Activated gamma-delta T cell treated with anti-CD3 and anti-CD28 coated beads, Interleukin-2, amount 50 U/mL, for 16 hours (primary cell): ENCODE measurements around the gene KCNN4.
"Not testable (repeated sequence)": the region's sequence is repeated elsewhere in the genome, so short reads cannot be mapped to it uniquely, and the experiment has no call there.

Experiments
- DNase-seq: peaks from one replicate; pipeline ENCODE4 v3.0.0-alpha.2; 2020; ENCODE audit warnings: low read depth

The KCNN4 gene

DNA sequence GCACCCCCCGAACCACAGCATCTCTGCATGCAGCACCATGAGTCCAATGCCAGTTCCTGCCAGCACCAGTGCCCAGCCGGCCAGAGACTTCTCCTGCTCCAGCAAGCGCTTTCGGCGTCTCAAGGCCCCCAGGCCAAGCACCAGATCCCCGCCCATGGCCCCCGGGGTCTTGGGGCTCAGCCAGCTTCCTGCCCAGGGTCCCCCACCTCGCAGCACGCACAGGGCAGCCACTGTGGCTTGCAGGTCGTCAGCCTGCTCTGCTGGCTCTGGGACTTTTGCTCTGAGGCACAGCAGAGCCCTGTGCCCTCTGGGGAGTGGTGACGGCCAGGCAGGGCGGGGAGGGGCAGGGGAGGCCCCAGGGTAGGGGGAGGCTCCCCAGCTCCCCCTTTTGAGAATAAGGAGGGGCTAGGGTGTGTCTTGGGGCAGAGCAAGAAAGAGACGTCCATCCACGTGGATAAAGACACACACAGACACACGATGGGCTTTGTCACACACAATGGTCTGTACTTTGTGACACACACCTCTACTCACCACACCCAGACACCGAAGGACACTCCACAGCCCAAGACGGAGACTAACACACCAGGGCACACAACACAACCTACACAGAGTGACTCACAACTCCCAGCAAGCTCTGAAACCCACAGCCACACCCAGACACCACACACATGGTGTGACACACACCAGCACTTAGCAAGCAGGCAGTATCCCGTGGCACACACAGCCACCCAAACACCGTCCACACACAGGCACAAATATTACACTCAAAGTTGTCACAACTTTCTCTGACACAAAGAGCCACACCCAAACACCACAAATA lies at the start of gene KCNN4:
KCNN4 (minus strand) TSS at position 268 of the 820 bp plus-strand sequence; CDS start at position 156, 112 bp downstream.
- peak; percentile 37 for DNase-seq

DNA sequence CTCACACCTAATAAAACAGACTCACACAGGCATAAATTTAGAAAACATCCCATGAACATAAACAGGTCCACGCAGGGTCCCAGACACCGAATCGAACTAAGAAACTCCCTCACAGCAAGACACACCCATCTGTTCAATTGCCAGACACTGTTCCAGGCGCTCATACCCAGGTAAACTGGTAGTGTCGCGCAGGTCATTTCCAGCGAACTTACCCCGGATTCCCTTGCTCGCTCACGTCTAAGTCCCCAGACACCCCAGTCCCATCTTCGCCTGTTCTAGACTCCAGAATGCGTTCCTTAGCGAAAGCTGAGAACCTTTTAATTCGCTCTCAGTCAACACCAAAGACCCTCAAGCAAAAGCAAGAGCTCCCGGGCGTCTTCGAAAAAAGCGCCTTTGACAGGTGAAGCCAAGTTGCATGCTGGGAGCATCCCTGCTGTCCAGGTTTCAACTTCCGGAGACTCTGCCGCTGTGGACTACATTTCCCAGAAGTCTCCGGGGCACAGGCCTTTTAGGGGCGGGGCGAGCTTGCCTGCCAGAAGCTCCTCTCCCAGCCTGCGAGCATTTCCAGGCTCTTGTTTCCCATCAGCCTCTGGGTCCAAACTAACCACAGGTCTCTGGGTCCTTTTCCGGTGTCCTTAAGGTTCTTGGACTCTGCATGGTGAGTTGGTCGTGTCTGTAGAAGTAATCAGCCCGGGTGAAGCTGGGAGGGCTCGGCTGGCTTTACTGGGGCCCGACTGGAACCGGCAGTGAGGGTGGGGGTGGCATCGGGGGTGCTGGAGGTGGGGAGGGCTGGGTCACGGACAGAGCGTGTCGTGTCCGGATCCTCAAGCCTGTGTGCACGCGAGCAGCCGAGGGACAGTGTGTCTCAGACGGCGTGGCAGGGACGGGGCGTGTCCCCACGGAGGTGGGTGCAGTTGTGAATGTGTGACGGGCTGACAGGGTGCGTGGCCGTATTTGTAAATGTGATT lies 46.3 kb upstream of the KCNN4 start, which contains the start of gene ZNF283:
ZNF283 (plus strand) TSS at position 535 of the 968 bp plus-strand sequence. CDS start 6,184 bp downstream, outside the sequence.
- DNase-seq = peak; percentile 72

- DNase-seq = not testable (repeated sequence)
Observed at GRCh38 chr19:43824572-43824971, 43.8 kb upstream of the KCNN4 start.

GRCh38 chr19:43823856-43824255 lies 43.1 kb upstream of the KCNN4 start:
- DNase-seq = not testable (repeated sequence)

DNA sequence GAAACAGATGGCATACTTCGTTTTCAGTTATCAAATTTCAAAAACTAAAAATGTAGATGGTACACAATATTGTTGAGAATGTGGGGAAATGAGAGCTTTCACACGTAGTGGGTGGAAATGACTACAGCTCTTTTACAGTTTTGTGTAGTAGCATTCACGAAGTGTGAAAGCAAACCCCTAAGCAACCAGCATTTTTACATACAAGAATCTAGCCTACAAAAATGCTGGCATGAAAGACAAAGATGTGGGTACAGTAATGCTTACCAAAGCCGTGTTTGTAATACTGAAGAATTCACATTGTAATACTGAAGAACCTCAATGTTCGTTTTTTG lies 40.1 kb upstream of the KCNN4 start:
- DNase-seq = no peak

GRCh38 chr19:43820098-43820883 lies 39.5 kb upstream of the KCNN4 start:
- DNase-seq = no peak

GRCh38 chr19:43818500-43818899 lies 37.7 kb upstream of the KCNN4 start:
- DNase-seq = no peak

DNA sequence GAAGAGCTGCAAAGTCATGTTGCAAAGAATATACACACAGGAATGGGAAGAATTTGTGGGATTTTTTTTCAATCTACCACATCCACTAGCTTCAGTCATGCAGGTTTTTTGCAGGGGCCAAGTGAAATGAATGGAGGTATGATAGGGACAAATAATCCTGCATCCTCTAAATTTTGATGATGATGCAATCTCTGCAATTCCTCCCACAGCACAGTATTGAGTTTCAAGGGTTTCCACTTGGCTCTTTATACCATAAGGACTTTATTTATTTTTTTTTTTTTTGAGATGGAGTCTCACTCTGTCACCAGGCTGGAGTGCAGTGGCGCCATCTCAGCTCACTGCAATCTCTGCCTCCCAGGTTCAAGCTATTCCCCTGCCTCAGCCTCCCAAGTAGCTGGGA lies 36.7 kb upstream of the KCNN4 start:
- not testable (repeated sequence) for DNase-seq

GRCh38 chr19:43814663-43815352 lies 34.0 kb upstream of the KCNN4 start:
- DNase-seq = no peak

DNA sequence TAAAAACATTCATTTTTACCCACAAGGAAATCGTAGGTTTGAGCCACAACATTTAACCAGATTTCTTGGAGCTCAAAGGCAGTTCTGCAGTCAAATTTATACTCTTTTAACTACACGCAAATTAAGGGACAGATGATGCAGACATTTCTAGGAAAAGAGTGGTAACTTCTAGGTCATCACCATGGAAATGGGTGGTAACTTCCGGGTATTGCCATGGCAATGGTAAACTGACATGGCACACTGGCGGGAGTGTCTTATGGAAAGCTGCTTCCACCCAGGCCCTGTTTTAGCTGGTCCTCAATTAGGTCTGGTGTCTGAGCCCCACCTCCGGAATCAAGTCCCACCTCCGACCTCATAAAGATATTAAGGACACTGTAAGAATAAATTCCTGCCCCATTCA lies 31.9 kb upstream of the KCNN4 start:
- DNase-seq = no peak

GRCh38 chr19:43812259-43812658 lies 31.5 kb upstream of the KCNN4 start:
- DNase-seq = no peak

- DNase-seq = no peak
Observed at GRCh38 chr19:43811837-43812236, 31.1 kb upstream of the KCNN4 start.

DNA sequence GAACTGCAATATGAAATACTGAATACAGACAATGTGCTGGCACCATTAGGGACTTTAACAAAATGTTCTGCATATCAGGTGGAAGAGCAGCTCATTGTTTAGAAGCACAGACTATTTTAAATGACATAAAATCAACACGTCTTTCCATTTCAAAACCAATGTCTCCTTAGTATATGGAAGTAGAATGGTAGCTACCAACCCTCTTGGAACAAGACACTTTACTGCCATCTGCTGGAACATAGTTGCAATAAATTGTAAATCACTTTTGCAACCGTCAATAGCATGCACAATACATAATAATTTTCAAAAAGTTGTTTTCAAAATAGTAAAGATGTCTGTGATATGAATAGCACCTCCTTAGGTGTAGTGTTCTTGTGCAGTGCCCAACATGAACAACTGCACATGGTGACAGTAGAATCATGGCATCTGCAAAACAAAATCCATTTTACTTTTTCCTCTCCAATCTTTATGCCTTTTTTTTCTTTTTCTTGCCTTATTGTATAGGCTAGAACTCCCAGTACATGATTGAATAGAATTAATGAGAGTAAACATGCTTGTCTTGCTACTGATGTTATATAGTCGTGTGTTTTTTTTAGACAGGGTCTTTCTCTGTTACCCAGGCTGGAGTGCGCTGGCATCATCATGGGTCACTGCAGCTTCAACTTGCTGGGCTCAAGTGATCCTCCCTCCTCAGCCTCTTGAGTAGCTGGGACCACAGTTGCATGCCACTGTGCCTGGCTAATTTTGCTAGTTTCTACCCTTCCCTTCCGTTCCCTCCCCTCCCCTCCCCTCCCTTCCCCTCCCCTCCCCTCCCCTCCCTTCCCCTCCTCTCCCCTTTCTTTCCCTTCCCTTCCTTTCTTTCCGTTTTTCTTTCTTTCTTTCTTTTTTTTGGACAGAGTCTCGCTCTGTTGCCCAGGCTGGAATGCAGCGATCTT lies 29.3 kb upstream of the KCNN4 start:
- DNase-seq = no peak

GRCh38 chr19:43807651-43808050 lies 26.9 kb upstream of the KCNN4 start:
- DNase-seq = no peak

DNA sequence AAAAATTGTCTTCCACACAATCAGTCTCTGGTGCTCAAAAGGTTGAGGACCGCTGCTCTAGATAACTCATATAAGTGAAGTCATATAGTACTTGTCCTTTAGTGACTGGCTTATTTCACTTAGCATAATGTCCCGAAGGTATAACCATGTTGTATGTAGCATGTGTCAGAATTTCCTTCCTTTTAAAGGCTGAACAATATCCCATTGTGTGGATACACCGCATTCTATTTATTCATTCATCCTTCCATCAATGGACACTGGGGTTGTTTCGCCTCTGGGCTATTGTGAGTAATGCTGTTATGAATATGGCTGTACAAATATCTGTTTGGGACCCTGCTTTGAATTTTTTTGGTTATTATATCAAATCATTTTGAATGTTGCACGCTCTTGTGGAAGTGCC lies 26.1 kb upstream of the KCNN4 start:
- no peak for DNase-seq

DNA sequence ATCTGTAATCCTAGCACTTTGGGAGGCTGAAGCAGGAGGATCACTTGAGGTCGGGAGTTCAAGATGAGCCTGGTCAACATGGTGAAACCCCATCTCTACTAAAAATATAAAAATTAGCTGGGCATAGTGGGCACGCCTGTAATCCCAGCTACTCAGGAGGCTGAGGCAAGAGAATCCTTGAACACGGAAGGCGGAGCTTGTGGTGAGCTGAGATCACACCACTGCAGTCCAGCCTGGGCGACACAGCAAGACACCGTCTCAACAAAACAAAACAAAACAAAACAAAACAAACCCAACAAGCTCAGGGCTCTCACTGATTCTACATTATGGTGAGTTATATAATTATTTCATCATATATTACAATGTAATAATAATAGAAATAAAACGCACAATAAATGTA lies 25.6 kb upstream of the KCNN4 start:
- DNase-seq = not testable (repeated sequence)

- DNase-seq = no peak
Observed at GRCh38 chr19:43804432-43804831, 23.7 kb upstream of the KCNN4 start.

DNA sequence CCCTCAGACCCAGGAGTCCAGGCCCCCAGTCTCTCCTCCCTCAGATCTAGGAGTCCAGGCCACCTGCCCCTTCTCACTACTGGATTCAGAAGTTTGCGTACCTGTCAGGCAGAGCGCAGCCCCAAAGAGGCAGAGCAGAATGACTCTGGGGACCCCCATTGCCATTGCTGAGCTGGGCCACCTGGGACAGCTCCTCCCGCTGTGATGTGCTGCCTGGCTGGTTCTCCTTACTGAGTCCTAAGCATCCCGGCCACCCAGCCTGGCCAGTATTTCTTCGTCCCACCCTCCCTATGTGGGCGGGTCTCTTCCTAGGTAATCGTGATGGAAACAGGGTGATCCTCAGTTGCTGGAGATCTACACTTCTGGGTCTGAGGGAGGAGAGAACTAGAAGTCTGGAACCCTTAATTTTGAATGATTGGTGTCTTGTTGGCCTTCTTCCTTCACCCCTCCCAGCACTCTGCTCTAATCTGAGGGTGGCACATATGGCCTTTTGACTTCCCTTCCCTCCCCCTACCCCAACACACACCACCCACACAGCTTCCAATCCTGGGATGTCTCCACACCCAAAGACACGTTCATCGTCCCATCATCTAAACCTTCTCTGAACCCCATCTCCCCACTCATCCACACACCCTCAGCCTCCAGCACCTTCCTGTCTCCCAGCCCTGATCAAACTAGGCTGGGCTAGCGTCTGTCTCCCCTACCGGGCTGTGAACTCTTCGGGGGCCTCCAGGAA lies 21.6 kb upstream of the KCNN4 start, which contains the start of gene LYPD5:
LYPD5 (minus strand) TSS at position 232 of the 736 bp plus-strand sequence; CDS start at position 165, 67 bp downstream.
- DNase-seq = no peak

DNA sequence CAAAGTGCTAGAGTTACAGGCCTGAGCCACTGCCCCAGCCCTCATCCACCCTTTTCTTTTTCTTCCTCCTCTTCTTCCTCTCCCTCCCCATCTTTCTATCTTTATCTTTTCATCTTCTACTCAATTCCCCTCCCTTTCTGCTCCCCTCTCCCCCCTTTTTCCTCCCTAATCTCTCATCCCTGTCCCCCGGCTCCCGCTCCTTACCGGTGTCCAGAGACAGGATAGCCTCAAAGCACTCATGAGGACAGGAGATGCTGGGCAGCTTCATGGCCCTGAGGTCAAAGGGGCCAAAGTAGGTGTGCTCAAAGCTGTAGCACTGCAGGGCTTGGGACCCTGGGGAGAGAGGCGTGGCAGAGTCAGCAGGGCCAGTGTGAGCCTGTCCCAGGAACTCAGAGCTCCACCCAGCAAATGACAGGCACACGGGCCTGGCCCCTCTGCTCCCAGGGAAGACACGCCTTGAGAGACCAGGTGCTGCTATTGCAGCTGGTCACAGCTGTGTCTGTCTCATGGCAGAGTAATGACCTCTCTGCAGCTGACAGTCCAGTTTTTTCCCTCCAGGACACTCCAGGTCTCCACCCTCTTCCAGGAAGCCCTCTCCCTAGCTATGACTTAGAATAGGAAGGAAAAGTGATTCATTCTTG lies 18.8 kb upstream of the KCNN4 start:
- no peak for DNase-seq
